Panc1 (cell line): Measurements from ENCODE around the gene SUFU.

ENCODE experiments used
- CTCF ChIP-seq: fragments of 450-650 bp; IDR thresholded peaks from 2 replicates; pipeline ENCODE4 v1.5.1; 2017; ENCODE audit warnings: mild to moderate bottlenecking
- POLR2AphosphoS5 ChIP-seq: IDR thresholded peaks from 2 replicates; pipeline ENCODE4 v1.6.1; 2012; ENCODE audit warnings: mild to moderate bottlenecking, low read depth, low read length, moderate library complexity
- REST ChIP-seq, 2 experiments: IDR thresholded peaks; 2 replicates each; pipeline ENCODE4 v1.6.1; 2011 to 2012; ENCODE audit warnings: low read depth in 2 of 2, control low read depth in 1 of 2, low read length in 1 of 2, mild to moderate bottlenecking in 1 of 2, moderate library complexity in 1 of 2; ENCODE audit not compliant: insufficient read depth in 1 of 2
- SIN3A ChIP-seq: IDR thresholded peaks from 2 replicates; pipeline ENCODE4 v1.6.1; 2012; ENCODE audit warnings: low read depth, mild to moderate bottlenecking, low read length, moderate library complexity, borderline replicate concordance; ENCODE audit not compliant: insufficient read depth
- TCF7L2 ChIP-seq: IDR thresholded peaks from 2 replicates; pipeline ENCODE4 v1.6.1; 2011; ENCODE audit warnings: mild to moderate bottlenecking, low read depth, low read length, inconsistent platforms

- TF ChIP-seq CTCF (peak; percentile 65), REST (IDR thresholded peaks at IDR 0.05; ENCODE audit: insufficient read depth in 1 of 2, low read depth in 2 of 2, low read length in 1 of 2) (no peak), TCF7L2 (no peak), POLR2AphosphoS5 (no peak), SIN3A (no peak)
Observed at GRCh38 chr10:102670065-102670670, 166.4 kb downstream of the SUFU start.
